Mesodermal cell (in vitro differentiated cells): ENCODE results near the gene KRTAP10-4.

Experiments
- H3K27ac ChIP-seq: 2 replicates; pipeline ENCODE4 v1.7.0; 2013; ENCODE audit warnings: mild to moderate bottlenecking, low read depth, low read length, moderate library complexity; ENCODE audit not compliant: severe bottlenecking
- H3K36me3 ChIP-seq: 2 replicates; pipeline ENCODE4 v1.7.1; 2013; ENCODE audit warnings: mild to moderate bottlenecking, low read length, moderate library complexity; ENCODE audit not compliant: control insufficient read depth, insufficient read depth
- H3K4me1 ChIP-seq: one replicate; pipeline ENCODE4 v1.7.1; 2013; ENCODE audit warnings: mild to moderate bottlenecking, low read length; ENCODE audit not compliant: insufficient read depth, control insufficient read depth, poor library complexity, severe bottlenecking
- H3K4me3 ChIP-seq: 2 replicates; pipeline ENCODE4 v1.7.0; 2013; ENCODE audit warnings: low read length, control low read depth, mild to moderate bottlenecking; ENCODE audit not compliant: insufficient read depth, poor library complexity, severe bottlenecking; ENCODE audit errors: extremely low read depth
- H3K9me3 ChIP-seq: 2 replicates; pipeline ENCODE4 v1.7.1; 2013; ENCODE audit warnings: mild to moderate bottlenecking, low read length, moderate library complexity; ENCODE audit not compliant: control insufficient read depth
- WGBS, 2 experiments: methylation state at CpG; one replicate each; pipeline ENCODE4 v1.1.5; 2013; ENCODE audit warnings: missing lambda C conversion rate in 2 of 2; ENCODE audit not compliant: insufficient coverage in 2 of 2; 5-methylcytosine and 5-hydroxymethylcytosine counted together

KRTAP10-4 gene

GRCh38 chr21:44564099-44564498 lies 9.4 kb upstream of the KRTAP10-4 start:
- Histone ChIP-seq H3K4me1 (no peaks in the 10 kb centered on the region), H3K36me3 (no peaks in the 10 kb centered on the region), H3K27ac (no peak overlapping the region), H3K9me3 (no peaks in the 10 kb centered on the region), H3K4me3 (no peak overlapping the region)
- no CpG with 5 or more reads among the region's 1 CpG for WGBS, 2 experiments

- H3K4me3 ChIP-seq = no peak overlapping the region
- H3K27ac ChIP-seq = no peak overlapping the region
- no peaks in the 10 kb centered on the region for H3K36me3 ChIP-seq
- WGBS, 2 experiments = no CpG with 5 or more reads among the region's 1 CpG
- H3K4me1 ChIP-seq = no peaks in the 10 kb centered on the region
- H3K9me3 ChIP-seq = no peaks in the 10 kb centered on the region
Observed at GRCh38 chr21:44564886-44565598, 8.5 kb upstream of the KRTAP10-4 start.

GRCh38 chr21:44566403-44566802 lies 7.1 kb upstream of the KRTAP10-4 start:
- no peaks in the 10 kb centered on the region for H3K4me1 ChIP-seq
- H3K36me3 ChIP-seq = no peaks in the 10 kb centered on the region
- no peak overlapping the region for H3K27ac ChIP-seq
- H3K9me3 ChIP-seq = peaks cover 13% of the 10 kb centered on the region
- H3K4me3 ChIP-seq = no peak overlapping the region
- no CpG with 5 or more reads among the region's 1 CpG for WGBS, 2 experiments

- Histone ChIP-seq H3K36me3 (no peaks in the 10 kb centered on the region), H3K4me3 (no peak overlapping the region), H3K9me3 (peaks cover 19% of the 10 kb centered on the region), H3K27ac (no peak overlapping the region), H3K4me1 (no peaks in the 10 kb centered on the region)
- 94 to 95% methylated on average over 16 to 17 of the region's 18 CpGs for WGBS, 2 experiments
Observed at GRCh38 chr21:44567481-44568171, 5.9 kb upstream of the KRTAP10-4 start.

GRCh38 chr21:44568261-44568660 lies 5.3 kb upstream of the KRTAP10-4 start:
- peaks cover 3% of the 10 kb centered on the region for H3K4me1 ChIP-seq
- H3K36me3 ChIP-seq = no peaks in the 10 kb centered on the region
- no peak overlapping the region for H3K27ac ChIP-seq
- peaks cover 19% of the 10 kb centered on the region for H3K9me3 ChIP-seq
- 90 to 93% methylated on average over 10 of the region's 12 CpGs for WGBS, 2 experiments
- H3K4me3 ChIP-seq = no peak overlapping the region

GRCh38 chr21:44568667-44569556 lies 4.6 kb upstream of the KRTAP10-4 start:
- no peak overlapping the region for H3K27ac ChIP-seq
- peaks cover 19% of the 10 kb centered on the region for H3K9me3 ChIP-seq
- H3K4me3 ChIP-seq = no peak overlapping the region
- 85 to 88% methylated on average over 27 of the region's 27 CpGs for WGBS, 2 experiments
- H3K4me1 ChIP-seq = peaks cover 4% of the 10 kb centered on the region
- no peaks in the 10 kb centered on the region for H3K36me3 ChIP-seq

- Histone ChIP-seq H3K36me3 (no peaks in the 10 kb centered on the region), H3K4me1 (peaks cover 4% of the 10 kb centered on the region), H3K4me3 (no peak overlapping the region), H3K9me3 (peaks cover 19% of the 10 kb centered on the region), H3K27ac (no peak overlapping the region)
- 90 to 93% methylated on average over 7 to 11 of the region's 12 CpGs for WGBS, 2 experiments
Observed at GRCh38 chr21:44569861-44570517, 3.5 kb upstream of the KRTAP10-4 start.

- Histone ChIP-seq H3K27ac (no peak overlapping the region), H3K4me3 (no peak overlapping the region), H3K36me3 (no peaks in the 10 kb centered on the region), H3K4me1 (peaks cover 4% of the 10 kb centered on the region), H3K9me3 (peaks cover 19% of the 10 kb centered on the region)
- 72 to 94% methylated on average over 2 to 4 of the region's 4 CpGs for WGBS, 2 experiments
Observed at GRCh38 chr21:44571296-44571695, 2.2 kb upstream of the KRTAP10-4 start.

- H3K4me1 ChIP-seq = peaks cover 4% of the 10 kb centered on the region
- 93 to 94% methylated on average over 29 to 40 of the region's 40 CpGs for WGBS, 2 experiments
Observed at GRCh38 chr21:44571844-44572782, 1.4 kb upstream of the KRTAP10-4 start.

More at GRCh38 chr21:44571844-44572782, 1.4 kb upstream of the KRTAP10-4 start:
- H3K4me3 ChIP-seq = no peak overlapping the region
- H3K27ac ChIP-seq = no peak overlapping the region
- peaks cover 23% of the 10 kb centered on the region for H3K9me3 ChIP-seq
- H3K36me3 ChIP-seq = no peaks in the 10 kb centered on the region
